ENCODE measurements around the gene MPRIP. TPM values are rescaled to one million over a fixed set of nuclear protein-coding genes. Genes with fewer than 3 reads are reported as not detected.

The MPRIP gene
- total RNA-seq, 1 experiment from 2014 or later: 132 TPM

GRCh38 chr17:17053446-17054379 is 11.5 kb downstream of the MPRIP start:
- H2BK12ac ChIP-seq (ENCODE audit: insufficient read length, low read depth, low read length): no peak overlapping the region
- peaks cover 3% of the 10 kb centered on the region for H3K79me1 ChIP-seq (ENCODE audit: insufficient read depth, low read depth, low read length, poor library complexity, severe bottlenecking)
- no peaks in the 10 kb centered on the region for H3K27me3 Mint-ChIP-seq (ENCODE audit: low read depth)
- H3K4me1 Mint-ChIP-seq: peaks cover 15 to 27% of the 10 kb centered on the region in 2 experiments
- no peaks in the 10 kb centered on the region for H3K4me1 ChIP-seq (ENCODE audit: insufficient read depth, low read length)
- H3K36me3 Mint-ChIP-seq (ENCODE audit: insufficient read depth in 1 of 3, low read depth in 3 of 3): peaks cover 0 to 2% (median 0%) of the 10 kb centered on the region in 3 experiments; a peak in 2 of 7 replicates
- no peak overlapping the region for H3K4me2 ChIP-seq (ENCODE audit: insufficient read depth, insufficient read length, low read length)
- no peak overlapping the region for H3K4me3 Mint-ChIP-seq
- no peak overlapping the region for H2BK5ac ChIP-seq (ENCODE audit: insufficient read length, low read length)
- peak; percentile 25 for DNase-seq
- H3T11ph ChIP-seq (ENCODE audit: low read length): no peak overlapping the region
- H3K18ac ChIP-seq (ENCODE audit: insufficient read length, low read depth, low read length): no peak overlapping the region
- no peak overlapping the region for H2BK20ac ChIP-seq (ENCODE audit: low read depth, low read length, poor library complexity, severe bottlenecking)
- H2BK15ac ChIP-seq (ENCODE audit: low read depth, low read length): no peak overlapping the region
- no peak overlapping the region for H3K27ac ChIP-seq (ENCODE audit: insufficient read length, low read depth, low read length)
- H3K9ac ChIP-seq (ENCODE audit: extremely low read depth, insufficient read length, low read length): no peak overlapping the region
- no peaks in the 10 kb centered on the region for H3K27me3 ChIP-seq (ENCODE audit: insufficient read depth, low read length)
- H4K91ac ChIP-seq (ENCODE audit: insufficient read length, low read depth, low read length): no peak overlapping the region
- H2AK5ac ChIP-seq (ENCODE audit: insufficient read length, low read length): no peak overlapping the region
- no peak overlapping the region for H2BK120ac ChIP-seq (ENCODE audit: low read depth, low read length, poor library complexity, severe bottlenecking)
- H3K79me2 ChIP-seq (ENCODE audit: insufficient read depth, low read length): peaks cover 7% of the 10 kb centered on the region; the same call in 1 of the 2 replicates
- no peak overlapping the region for H3K4ac ChIP-seq (ENCODE audit: low read depth, low read length)
- H4K5ac ChIP-seq (ENCODE audit: insufficient read length, low read depth, low read length): no peak overlapping the region
- WGBS (ENCODE audit: extremely low coverage, insufficient read length, low lambda C conversion rate): no CpG with 5 or more reads among the region's 8 CpGs
- no peak overlapping the region for H2AFZ ChIP-seq (ENCODE audit: low read length)
- no peaks in the 10 kb centered on the region for H3K9me3 ChIP-seq (ENCODE audit: control insufficient read depth, low read depth, low read length)
- H3K14ac ChIP-seq (ENCODE audit: insufficient read depth, low read length): no peak overlapping the region
- H3K23me2 ChIP-seq (ENCODE audit: insufficient read length, low read depth, low read length, poor library complexity, severe bottlenecking): no peaks in the 10 kb centered on the region
- H3K9me3 Mint-ChIP-seq: no peaks in the 10 kb centered on the region
- no peak overlapping the region for H3K56ac ChIP-seq (ENCODE audit: insufficient read length, low read depth, low read length)
- H4K20me1 ChIP-seq (ENCODE audit: control insufficient read depth, insufficient read depth, insufficient read length): no peaks in the 10 kb centered on the region
- TF ChIP-seq CTCF (conservative IDR thresholded peaks at IDR 0.05): no peak
- H3K27ac Mint-ChIP-seq: 0 out of 7 replicates have a peak overlapping the region, but pooled peaks of 1 of the 3 experiments have one; percentile 52
- H4K8ac ChIP-seq (replicated peaks; ENCODE audit: insufficient read length, low read depth, low read length): no peak overlapping the region
- no peak overlapping the region for H3K23ac ChIP-seq (ENCODE audit: insufficient read length, low read depth, low read length)

Data from H9 (cell line).